Activated T-cell treated with anti-CD3 and anti-CD28 coated beads for 48 hours (primary cell): ENCODE results near the gene APPL2.
"Not testable (repeated sequence)": the region's sequence is repeated elsewhere in the genome, so short reads cannot be mapped to it uniquely, and the experiment has no call there.

Experiments used
- DNase-seq: peaks from one replicate; pipeline ENCODE4 v3.0.0-alpha.2; 2020; ENCODE audit warnings: low read depth

The APPL2 gene

GRCh38 chr12:105256431-105256830, 20.5 kb upstream of the APPL2 start:
- DNase-seq: not testable (repeated sequence)

DNA sequence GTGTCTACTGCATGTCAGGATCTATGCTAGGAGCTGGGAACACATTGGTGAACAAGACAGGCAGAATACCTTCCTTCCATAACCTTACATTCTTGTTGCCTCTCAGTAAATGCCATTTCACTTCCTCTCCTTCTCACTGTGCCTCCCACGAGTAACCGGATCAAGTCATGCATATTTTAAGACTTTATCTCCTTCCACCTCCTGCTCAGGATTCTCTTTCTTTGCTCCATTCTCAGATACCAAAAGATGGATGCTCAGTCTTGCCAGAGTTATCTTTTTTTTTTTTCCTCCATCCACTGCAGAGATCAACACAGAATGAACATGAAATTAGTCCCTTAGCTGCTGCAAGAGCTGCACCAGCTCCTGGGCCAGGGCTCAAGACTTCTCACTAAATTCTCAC, 20.0 kb upstream of the APPL2 start:
- no peak for DNase-seq

DNA sequence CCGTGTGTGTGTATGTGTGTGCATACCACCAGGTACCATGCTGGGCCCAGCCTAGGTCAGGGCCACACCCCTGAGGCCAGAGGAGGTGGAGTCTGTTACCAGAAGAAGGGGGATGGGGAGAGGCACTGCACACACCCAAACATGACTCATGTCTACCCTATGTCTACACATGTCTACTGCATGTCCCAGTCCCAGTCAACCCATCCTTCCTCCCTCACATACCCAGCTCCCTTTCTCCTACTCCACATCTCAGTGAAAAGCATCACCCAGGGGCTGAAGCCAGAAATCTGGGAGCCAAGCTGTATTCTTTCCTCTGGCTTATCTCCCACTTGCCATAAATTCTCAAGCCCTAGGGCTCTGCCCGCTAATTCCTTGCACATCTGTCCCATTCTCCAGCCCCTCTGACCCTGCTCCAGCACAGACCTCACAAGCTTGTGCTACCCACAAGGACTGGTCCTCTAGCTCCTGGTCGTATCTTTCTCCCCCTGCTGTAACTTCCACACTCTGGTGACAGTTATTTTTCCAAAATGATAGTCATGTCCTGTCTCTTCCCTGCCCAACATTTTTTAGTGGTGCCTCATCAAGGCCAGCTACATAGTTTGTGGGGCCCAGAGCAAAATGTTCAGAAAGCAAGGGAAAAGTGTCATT, 18.0 kb upstream of the APPL2 start:
- DNase-seq: no peak

- no peak for DNase-seq
These were observed 16.9 kb upstream of the APPL2 start for GRCh38 chr12:105252901-105253300.

- DNase-seq: not testable (repeated sequence)
These were observed 9.9 kb upstream of the APPL2 start for GRCh38 chr12:105245776-105246427.

DNA sequence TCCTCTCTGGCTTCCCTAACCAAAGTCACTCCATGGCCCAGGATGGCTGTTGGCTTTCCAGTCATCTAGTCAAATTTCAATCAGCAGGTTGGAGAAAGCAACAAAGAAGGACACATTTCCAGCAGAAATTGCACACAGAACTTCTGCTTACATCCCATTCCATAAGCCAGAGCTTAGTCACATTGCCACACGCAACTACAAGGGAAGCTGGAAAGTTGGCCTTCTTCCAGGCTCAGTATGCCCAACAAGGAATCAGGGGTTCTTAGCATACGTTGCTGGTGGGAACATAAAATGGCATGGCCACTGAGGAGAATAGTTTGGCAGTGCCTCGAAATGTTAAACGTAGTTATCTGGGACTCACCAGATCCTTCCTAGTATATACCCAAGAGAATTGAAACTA, 9.3 kb upstream of the APPL2 start:
- DNase-seq: no peak

DNA sequence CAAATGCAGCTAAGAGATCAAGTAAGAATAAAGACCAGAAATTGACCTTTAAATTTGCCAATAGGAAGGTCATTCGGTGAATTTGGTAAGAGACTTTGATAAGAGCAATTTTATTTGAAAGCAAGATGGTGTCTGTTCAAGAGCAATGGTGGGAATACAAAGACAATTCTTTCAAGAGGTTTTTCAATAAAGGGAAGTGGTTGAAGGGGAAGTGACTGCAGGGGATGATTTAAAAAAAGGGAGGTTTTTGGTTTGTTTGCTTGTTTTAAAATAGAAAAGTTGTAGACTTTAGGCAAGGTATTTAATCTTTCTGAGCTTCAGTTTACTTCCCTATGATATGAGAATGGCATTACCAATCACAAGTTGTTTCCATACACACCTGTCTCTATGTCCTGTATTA, 4.3 kb upstream of the APPL2 start:
- no peak for DNase-seq

GRCh38 chr12:105239304-105239703, 3.3 kb upstream of the APPL2 start:
- DNase-seq: no peak

GRCh38 chr12:105237666-105238065, 1.7 kb upstream of the APPL2 start:
- DNase-seq: no peak

GRCh38 chr12:105235281-105235731, 668 bp downstream of the APPL2 start:
- DNase-seq: no peak

GRCh38 chr12:105234197-105234596, 1.8 kb downstream of the APPL2 start:
- DNase-seq: no peak

GRCh38 chr12:105233041-105233905, 2.7 kb downstream of the APPL2 start:
- no peak for DNase-seq

DNA sequence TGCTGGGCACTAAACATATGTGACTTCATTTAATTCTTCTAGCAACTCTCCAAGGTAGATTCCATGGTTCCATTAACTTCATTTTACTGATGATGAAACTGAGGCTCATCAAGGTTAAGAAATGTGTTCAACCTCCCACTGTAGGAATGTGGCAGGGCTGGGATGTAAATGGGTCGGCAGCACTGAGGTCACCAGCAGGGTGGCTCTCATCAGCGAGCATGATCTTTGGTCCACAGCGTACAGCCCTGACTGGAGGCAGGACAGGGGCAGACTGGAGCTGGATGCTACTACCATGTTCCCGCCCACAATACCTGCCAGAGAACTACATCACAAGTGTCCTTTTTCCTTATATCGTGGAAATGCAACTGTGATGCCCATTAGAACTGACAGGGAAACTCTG, 4.6 kb downstream of the APPL2 start:
- no peak for DNase-seq

DNA sequence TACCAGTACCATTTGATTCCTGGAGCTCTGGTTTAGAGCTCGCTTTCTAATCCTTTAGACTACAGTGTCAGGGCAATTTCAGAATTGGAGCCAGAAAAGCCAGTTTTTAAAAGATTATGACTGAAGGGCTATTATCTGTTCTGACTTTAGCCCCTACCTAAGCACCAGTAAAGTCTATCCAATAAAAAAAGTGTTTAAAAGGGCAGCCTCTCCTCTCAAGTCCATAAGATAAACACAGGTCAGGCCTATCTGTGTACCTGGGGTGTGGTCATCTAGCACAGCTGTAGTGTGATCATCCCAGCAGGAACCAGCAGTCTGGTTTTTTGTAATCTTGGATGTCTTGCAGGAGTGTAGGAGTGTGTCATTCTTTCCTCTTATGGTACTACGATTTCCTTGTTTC, 6.6 kb downstream of the APPL2 start:
- no peak for DNase-seq

DNA sequence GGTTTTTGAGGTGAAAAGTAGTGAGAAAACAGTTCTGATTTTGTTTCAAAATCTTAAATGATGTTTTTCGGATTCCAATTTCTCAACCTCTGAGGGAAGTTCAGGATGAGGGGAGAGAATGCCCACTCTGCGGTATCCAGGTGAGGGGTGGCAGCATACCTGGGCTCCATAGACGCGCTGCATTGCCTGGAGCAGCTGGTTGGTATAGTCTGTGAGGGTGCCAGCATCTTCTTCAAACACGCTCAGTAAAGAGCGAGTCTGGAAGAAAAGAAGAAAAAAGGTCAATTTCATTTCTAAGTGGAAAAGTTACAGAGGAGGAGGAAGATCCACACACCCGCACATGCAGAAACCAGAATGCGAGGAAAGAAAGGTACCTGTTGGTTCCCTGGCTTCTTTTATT, 7.0 kb downstream of the APPL2 start:
- no peak for DNase-seq

DNA sequence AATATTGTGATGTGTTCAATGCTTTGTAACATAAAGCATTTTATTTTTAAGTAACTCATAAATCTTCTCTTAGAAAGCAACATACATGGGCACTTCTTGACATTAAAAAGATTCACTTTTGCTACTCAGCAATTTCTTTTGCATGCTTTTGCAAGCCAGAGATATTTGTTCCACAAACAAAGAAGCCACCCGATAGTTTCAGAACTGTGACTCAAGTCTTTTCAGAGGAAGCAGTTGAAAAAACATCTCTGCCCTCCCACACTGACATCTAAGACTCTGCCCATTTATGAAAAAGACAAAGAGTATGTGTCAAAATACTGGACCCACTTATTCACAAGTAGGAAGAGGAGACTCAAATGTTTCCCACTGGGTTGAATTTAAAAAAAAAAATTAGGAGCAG, 7.5 kb downstream of the APPL2 start:
- DNase-seq: no peak

DNA sequence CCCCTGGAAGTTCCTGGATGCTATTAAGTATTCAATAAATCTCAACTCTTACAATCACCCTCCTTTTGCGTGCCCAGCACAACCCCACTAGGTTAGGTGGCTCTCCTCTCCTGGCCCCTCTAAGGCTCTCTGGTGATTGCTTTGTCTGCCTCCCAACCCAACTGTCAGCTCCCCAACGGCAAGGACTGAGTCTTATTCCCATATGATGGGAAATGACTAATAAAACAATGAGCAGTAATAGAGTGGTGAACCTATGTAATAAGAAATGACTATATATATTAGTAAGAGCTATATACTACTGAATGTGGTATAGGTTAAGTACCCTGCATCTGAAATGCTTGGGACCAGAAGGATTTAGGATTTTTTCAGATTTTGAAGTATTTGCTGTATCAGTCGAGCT, 8.1 kb downstream of the APPL2 start:
- no peak for DNase-seq

DNA sequence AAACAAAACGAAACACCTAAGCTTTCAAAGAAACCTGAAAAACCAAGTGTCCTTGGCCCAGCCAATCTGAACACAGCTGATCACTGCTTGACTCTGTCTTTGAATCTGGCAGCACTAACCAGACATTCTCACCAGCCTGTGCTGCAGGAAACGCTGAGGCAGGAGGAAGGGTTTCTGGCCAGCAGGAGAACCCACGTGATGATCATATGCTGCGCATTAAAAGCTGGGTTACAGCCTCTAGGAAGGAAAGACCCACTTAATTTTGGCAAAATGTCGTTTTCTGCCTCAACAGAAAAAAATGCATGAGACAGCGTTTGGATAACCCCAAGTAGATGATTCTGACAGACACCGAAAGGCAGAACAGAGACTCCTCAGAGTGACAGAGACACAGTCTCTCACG, 9.8 kb downstream of the APPL2 start:
- no peak for DNase-seq

GRCh38 chr12:105225505-105226015, 10.4 kb downstream of the APPL2 start:
- no peak for DNase-seq

GRCh38 chr12:105224399-105224798, 11.6 kb downstream of the APPL2 start:
- no peak for DNase-seq

DNA sequence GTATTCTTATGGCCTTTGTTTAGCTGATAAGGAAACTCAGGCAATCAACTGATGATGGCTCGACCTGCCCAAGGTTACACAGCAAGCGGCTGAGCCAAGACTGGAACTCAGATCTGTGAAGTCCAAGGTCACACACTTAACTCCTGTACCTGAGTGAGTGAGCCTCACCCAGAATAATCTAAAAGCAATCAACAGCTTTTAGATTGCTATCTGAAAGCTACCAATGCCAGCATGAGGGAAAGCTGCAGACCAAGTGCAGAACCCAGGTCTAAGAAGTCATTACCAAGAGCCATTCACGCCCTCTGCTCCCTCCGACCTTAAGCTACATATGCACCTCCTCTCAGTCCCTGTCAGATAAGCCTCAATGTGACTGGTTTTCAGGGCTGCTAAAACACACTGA, 12.1 kb downstream of the APPL2 start:
- DNase-seq: no peak

DNA sequence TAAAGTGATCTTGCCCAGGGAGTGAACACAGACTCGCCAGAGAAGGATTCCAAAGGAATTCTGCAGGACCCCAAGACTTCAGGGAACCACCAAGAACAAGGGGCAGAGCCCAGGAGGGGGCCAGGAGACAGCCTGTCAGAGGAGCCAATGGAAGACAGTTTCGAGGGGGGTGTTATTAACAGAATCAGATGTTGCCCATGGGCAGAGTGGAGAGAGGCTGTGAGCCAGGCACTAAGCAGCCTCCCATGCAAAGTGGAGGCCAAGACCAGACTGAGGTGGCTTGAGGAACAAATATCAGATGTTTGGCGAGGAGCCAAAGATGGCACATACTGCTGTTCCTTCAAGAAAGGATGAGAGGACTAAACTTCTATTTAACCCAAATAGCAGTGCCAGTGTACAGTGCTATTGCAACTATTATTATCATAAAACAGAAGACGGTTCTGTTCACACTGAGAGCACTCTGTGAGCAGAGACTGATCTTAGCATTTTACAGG, 12.6 kb downstream of the APPL2 start:
- no peak for DNase-seq
